ENCODE results near the gene GPR179. TPM values are rescaled to one million over a fixed set of nuclear protein-coding genes. Genes with fewer than 3 reads are reported as not detected.

GPR179 gene
- total RNA-seq, 1 donor from 2014 or later = 0.14 TPM

GRCh38 chr17:38324772-38325171 is 19.0 kb downstream of the GPR179 start:
- H3K27me3 Mint-ChIP-seq = peaks cover 4% of the 10 kb centered on the region
- H3K4me1 Mint-ChIP-seq (ENCODE audit: unreplicated experiment) = peaks cover 13% of the 10 kb centered on the region
- peaks cover 15% of the 10 kb centered on the region for H3K36me3 Mint-ChIP-seq
- peak overlapping the region; percentile 46 for H3K4me3 Mint-ChIP-seq
- H3K27ac Mint-ChIP-seq = peak overlapping the region; percentile 71
- TF ChIP-seq CTCF (conservative IDR thresholded peaks at IDR 0.05) = no peak
- no peaks in the 10 kb centered on the region for H3K9me3 Mint-ChIP-seq
- no peak for DNase-seq (ENCODE audit: extremely low spot score, unreplicated experiment)

GRCh38 chr17:38324141-38324697 is 19.5 kb downstream of the GPR179 start:
- peaks cover 4% of the 10 kb centered on the region for H3K27me3 Mint-ChIP-seq
- no peaks in the 10 kb centered on the region for H3K9me3 Mint-ChIP-seq
- no peak for TF ChIP-seq CTCF (conservative IDR thresholded peaks at IDR 0.05)
- H3K4me1 Mint-ChIP-seq (ENCODE audit: unreplicated experiment) = peaks cover 13% of the 10 kb centered on the region
- peaks cover 15% of the 10 kb centered on the region for H3K36me3 Mint-ChIP-seq
- H3K4me3 Mint-ChIP-seq = no peak overlapping the region
- DNase-seq (ENCODE audit: extremely low spot score, unreplicated experiment) = no peak
- H3K27ac Mint-ChIP-seq = no peak overlapping the region

- H3K27ac Mint-ChIP-seq = no peak overlapping the region
- H3K4me1 Mint-ChIP-seq (ENCODE audit: unreplicated experiment) = peaks cover 13% of the 10 kb centered on the region
- H3K36me3 Mint-ChIP-seq = peaks cover 18% of the 10 kb centered on the region
- H3K27me3 Mint-ChIP-seq = no peaks in the 10 kb centered on the region
- no peak overlapping the region for H3K4me3 Mint-ChIP-seq
- H3K9me3 Mint-ChIP-seq = no peaks in the 10 kb centered on the region
- TF ChIP-seq CTCF (conservative IDR thresholded peaks at IDR 0.05) = no peak
- no peak for DNase-seq (ENCODE audit: extremely low spot score, unreplicated experiment)
These were observed 20.9 kb downstream of the GPR179 start for GRCh38 chr17:38322897-38323296.

GRCh38 chr17:38322156-38322779 is 21.5 kb downstream of the GPR179 start:
- peak; percentile 83 for TF ChIP-seq CTCF (conservative IDR thresholded peaks at IDR 0.05)
- no peak overlapping the region for H3K4me3 Mint-ChIP-seq

GRCh38 chr17:38320482-38320881 is 23.3 kb downstream of the GPR179 start:
- Mint-ChIP-seq H3K4me3 (peak overlapping the region; percentile 13), H3K27me3 (no peaks in the 10 kb centered on the region), H3K4me1 (ENCODE audit: unreplicated experiment) (peaks cover 12% of the 10 kb centered on the region), H3K27ac (peak overlapping the region; percentile 91), H3K36me3 (peaks cover 27% of the 10 kb centered on the region), H3K9me3 (no peaks in the 10 kb centered on the region)
- DNase-seq (ENCODE audit: extremely low spot score, unreplicated experiment) = no peak
- TF ChIP-seq CTCF (conservative IDR thresholded peaks at IDR 0.05) = no peak

More at GRCh38 chr17:38322156-38322779, 21.5 kb downstream of the GPR179 start:
- Mint-ChIP-seq H3K36me3 (peaks cover 19% of the 10 kb centered on the region), H3K27ac (no peak overlapping the region), H3K27me3 (no peaks in the 10 kb centered on the region), H3K4me1 (ENCODE audit: unreplicated experiment) (peaks cover 13% of the 10 kb centered on the region), H3K9me3 (no peaks in the 10 kb centered on the region)
- DNase-seq (ENCODE audit: extremely low spot score, unreplicated experiment) = peak; percentile 75

Measured in type B pancreatic cell (in vitro differentiated cells).